ENCODE data around the gene MBTPS1.

Gene MBTPS1

GRCh38 chr16:84009282-84009681 is 107.5 kb downstream of the MBTPS1 start:
- H3K9me3 ChIP-seq (ENCODE audit: control insufficient read depth, insufficient read depth, low read depth, low read length), result no peaks in the 10 kb centered on the region
- H3K4me3 ChIP-seq (ENCODE audit: low read depth, low read length), result no peak overlapping the region
- TF ChIP-seq ZNF302 (tag by site-specific recombination; IDR thresholded peaks at IDR 0.05; ENCODE audit: low read depth), result no peak
- TF ChIP-seq ZNF596 (tag by site-specific recombination; IDR thresholded peaks at IDR 0.05), result no peak
- no peak for TF ChIP-seq PBX3 (CRISPR knock-in tag; IDR thresholded peaks at IDR 0.05)
- no peak for TF ChIP-seq ZNF2 (tag by site-specific recombination; IDR thresholded peaks at IDR 0.05)
- TF ChIP-seq ZNF18 (tag by site-specific recombination; IDR thresholded peaks at IDR 0.05), result no peak
- TF ChIP-seq ZNF571 (tag by site-specific recombination; IDR thresholded peaks at IDR 0.05), result no peak
- TF ChIP-seq ZNF280D (tag by site-specific recombination; IDR thresholded peaks at IDR 0.05), result no peak
- no peak for TF ChIP-seq ZNF510 (tag by site-specific recombination; IDR thresholded peaks at IDR 0.05; ENCODE audit: insufficient replicate concordance)
- no peak for TF ChIP-seq KLF16 (tag by site-specific recombination; IDR thresholded peaks at IDR 0.05)
- TF ChIP-seq ZNF133 (tag by site-specific recombination; IDR thresholded peaks at IDR 0.05), result no peak
- TF ChIP-seq ZSCAN23 (tag by site-specific recombination; IDR thresholded peaks at IDR 0.05), result no peak
- no peak for TF ChIP-seq FEZF1 (tag by site-specific recombination; IDR thresholded peaks at IDR 0.05)
- no peak for TF ChIP-seq ZNF658 (tag by site-specific recombination; IDR thresholded peaks at IDR 0.05)
- no peak for TF ChIP-seq ZNF416 (tag by site-specific recombination; IDR thresholded peaks at IDR 0.05)
- TF ChIP-seq GLI2 (tag by site-specific recombination; IDR thresholded peaks at IDR 0.05; ENCODE audit: borderline replicate concordance, low read depth), result no peak
- no peak for TF ChIP-seq ZNF48 (tag by site-specific recombination; IDR thresholded peaks at IDR 0.05)
- no peak for TF ChIP-seq ZNF610 (tag by site-specific recombination; IDR thresholded peaks at IDR 0.05; ENCODE audit: borderline replicate concordance)
- no peak for TF ChIP-seq ZFP69B (tag by site-specific recombination; IDR thresholded peaks at IDR 0.05)
- TF ChIP-seq ZNF664 (tag by site-specific recombination; IDR thresholded peaks at IDR 0.05), result no peak
- TF ChIP-seq ZNF114 (tag by site-specific recombination; IDR thresholded peaks at IDR 0.05), result no peak
- ChIA-PET CTCF (no interaction called here), POLR2A (no interaction called here)
- no peak overlapping the region for H3K27ac ChIP-seq (ENCODE audit: extremely low read depth, low read depth, low read length)
- no peaks in the 10 kb centered on the region for H3K36me3 ChIP-seq (ENCODE audit: control insufficient read depth in 2 of 2, insufficient read depth in 1 of 2, low read length in 2 of 2)
- no peaks in the 10 kb centered on the region for H3K4me1 ChIP-seq (ENCODE audit: control insufficient read depth, insufficient read depth, low read length)

GRCh38 chr16:84007965-84008364 is 108.8 kb downstream of the MBTPS1 start:
- H3K4me1 ChIP-seq (ENCODE audit: control insufficient read depth, insufficient read depth, low read length), result no peaks in the 10 kb centered on the region
- H3K9me3 ChIP-seq (ENCODE audit: control insufficient read depth, insufficient read depth, low read depth, low read length), result no peaks in the 10 kb centered on the region
- CTCF ChIA-PET, result interaction anchor here (0.7 to 1.1 kb wide), 3 partner anchors 13 to 220 kb away, joined by 3 to 4 read pairs (median 3); no protein-coding TSS in a partner anchor
- POLR2A ChIA-PET, result no interaction called here
- no peak overlapping the region for H3K27ac ChIP-seq (ENCODE audit: extremely low read depth, low read depth, low read length)
- H3K4me3 ChIP-seq (ENCODE audit: low read depth, low read length), result no peak overlapping the region
- no peaks in the 10 kb centered on the region for H3K36me3 ChIP-seq (ENCODE audit: control insufficient read depth in 2 of 2, insufficient read depth in 1 of 2, low read length in 2 of 2)
- TF ChIP-seq ELK4 (IDR thresholded peaks at IDR 0.05; ENCODE audit: borderline replicate concordance, low read depth, low read length), result no peak
- TF ChIP-seq ZNF311 (tag by site-specific recombination; IDR thresholded peaks at IDR 0.05; ENCODE audit: borderline replicate concordance), result no peak
- no peak for TF ChIP-seq ZNF391 (tag by site-specific recombination; IDR thresholded peaks at IDR 0.05; ENCODE audit: borderline replicate concordance, low read depth)
- TF ChIP-seq ZNF23 (tag by site-specific recombination; IDR thresholded peaks at IDR 0.05; ENCODE audit: borderline replicate concordance), result no peak
- no peak for TF ChIP-seq ZBTB7A (tag by site-specific recombination; IDR thresholded peaks at IDR 0.05; ENCODE audit: low read depth)
- TF ChIP-seq ZNF623 (tag by site-specific recombination; IDR thresholded peaks at IDR 0.05), result no peak
- no peak for TF ChIP-seq ZNF138 (tag by site-specific recombination; IDR thresholded peaks at IDR 0.05; ENCODE audit: borderline replicate concordance)
- TF ChIP-seq PATZ1 (tag by site-specific recombination; IDR thresholded peaks at IDR 0.05), result no peak
- TF ChIP-seq EGR2 (tag by site-specific recombination; IDR thresholded peaks at IDR 0.05; ENCODE audit: low read depth), result no peak

Data from HEK293 (cell line).